IMR-90 (cell line): Measurements from ENCODE around the gene D2HGDH. TPM values are rescaled to one million over a fixed set of nuclear protein-coding genes. Genes with fewer than 3 reads are reported as not detected.

Experiments used
- ATAC-seq: fragments of 200-7000 bp; cut with Tn5 transposase; 2 replicates; pipeline ENCODE4 v1.9.1; 2020; ENCODE audit warnings: low read depth, mild to moderate bottlenecking, moderate library complexity
- BruUV-seq: library from RNA; stranded (reverse); fragments of 400-500 nt; replicated peaks from 2 replicates; lab custom pipeline; 2021; lab: Mats Ljungman, UMichigan
- CTCF ChIA-PET: fragments of 300-600 bp; formaldehyde crosslinking; extraction: SDS; loops from one replicate; lab custom pipeline; 2021; ENCODE audit warnings: antibody characterized with exemption; lab: Yijun Ruan, JAX
- POLR2A ChIA-PET: fragments of 300-600 bp; sonication (Branson Sonifier 250); formaldehyde crosslinking; loops from one replicate; lab custom pipeline; 2022; ENCODE audit warnings: antibody characterized with exemption; ENCODE audit not compliant: unreplicated experiment; lab: Charles Lee
- DNase-seq: peaks from one replicate; pipeline ENCODE4 v3.0.0; 2013
- H2AFZ ChIP-seq: replicated peaks from 2 replicates; pipeline ENCODE3; 2013; ENCODE audit warnings: low read length, mild to moderate bottlenecking; ENCODE audit not compliant: poor library complexity
- H2AK5ac ChIP-seq: 2 replicates; pipeline ENCODE4 v1.6.1; 2013; ENCODE audit warnings: low read depth, low read length, inconsistent platforms
- H2AK9ac ChIP-seq: replicated peaks from 2 replicates; pipeline ENCODE3; 2013; ENCODE audit warnings: mild to moderate bottlenecking, low read depth, low read length, moderate library complexity; ENCODE audit not compliant: poor library complexity
- H2BK120ac ChIP-seq: 2 replicates; pipeline ENCODE4 v1.6.1; 2013; ENCODE audit warnings: low read depth, low read length, inconsistent platforms
- H2BK15ac ChIP-seq: 3 replicates; pipeline ENCODE4 v1.6.1; 2013; ENCODE audit warnings: low read depth, low read length, inconsistent platforms
- H2BK20ac ChIP-seq: 2 replicates; pipeline ENCODE4 v1.6.1; 2013; ENCODE audit warnings: low read depth, mild to moderate bottlenecking, inconsistent platforms, low read length, moderate library complexity
- H2BK5ac ChIP-seq: 2 replicates; pipeline ENCODE4 v1.6.1; 2013; ENCODE audit warnings: mild to moderate bottlenecking, low read depth, low read length, inconsistent platforms; ENCODE audit not compliant: poor library complexity, severe bottlenecking
- H3K14ac ChIP-seq: replicated peaks from 2 replicates; pipeline ENCODE4 v1.6.1; 2013; ENCODE audit warnings: low read depth, low read length, inconsistent platforms
- H3K18ac ChIP-seq: 2 replicates; pipeline ENCODE4 v1.6.1; 2013; ENCODE audit warnings: low read depth, low read length, control low read depth
- H3K23ac ChIP-seq: 2 replicates; pipeline ENCODE4 v1.6.1; 2013; ENCODE audit warnings: low read depth, low read length, inconsistent platforms
- H3K27ac ChIP-seq: 2 replicates; pipeline ENCODE4 v1.5.1; 2013; ENCODE audit warnings: mild to moderate bottlenecking, control low read depth, low read length; ENCODE audit not compliant: insufficient read depth
- H3K27me3 ChIP-seq: 2 replicates; pipeline ENCODE4 v1.6.1; 2013; ENCODE audit warnings: low read length; ENCODE audit not compliant: control insufficient read depth, insufficient read depth
- H3K36me3 ChIP-seq: 2 replicates; pipeline ENCODE4 v1.6.1; 2013; ENCODE audit warnings: low read length, mixed read lengths; ENCODE audit not compliant: control insufficient read depth, insufficient read depth
- H3K4ac ChIP-seq: 2 replicates; pipeline ENCODE4 v1.6.1; 2013; ENCODE audit warnings: low read depth, low read length, inconsistent platforms
- H3K4me1 ChIP-seq: 2 replicates; pipeline ENCODE4 v1.6.1; 2013; ENCODE audit warnings: low read length, mixed read lengths; ENCODE audit not compliant: control insufficient read depth, insufficient read depth
- H3K4me2 ChIP-seq: 2 replicates; pipeline ENCODE4 v1.6.1; 2013; ENCODE audit warnings: low read depth, mild to moderate bottlenecking, control low read depth, low read length, moderate library complexity
- H3K4me3 ChIP-seq: 2 replicates; pipeline ENCODE4 v1.5.1; 2013; ENCODE audit warnings: low read depth, mild to moderate bottlenecking, control low read depth, low read length, moderate library complexity; ENCODE audit not compliant: insufficient read depth
- H3K56ac ChIP-seq: 2 replicates; pipeline ENCODE4 v1.6.1; 2013; ENCODE audit warnings: low read length, inconsistent platforms; ENCODE audit not compliant: insufficient read depth; ENCODE audit errors: extremely low read depth
- H3K79me1 ChIP-seq, 2 experiments: 2 replicates each; pipeline ENCODE4 v1.6.1; 2013; ENCODE audit warnings: low read length in 2 of 2, inconsistent platforms in 1 of 2, low read depth in 1 of 2
- H3K9ac ChIP-seq: 2 replicates; pipeline ENCODE4 v1.6.1; 2013; ENCODE audit warnings: low read depth, low read length, control low read depth
- H3K9me1 ChIP-seq: 2 replicates; pipeline ENCODE4 v1.6.1; 2013; ENCODE audit warnings: low read length, inconsistent platforms; ENCODE audit not compliant: insufficient read depth
- H3K9me3 ChIP-seq: 2 replicates; pipeline ENCODE4 v1.6.1; 2013; ENCODE audit warnings: low read length; ENCODE audit not compliant: control insufficient read depth, insufficient read depth
- H4K20me1 ChIP-seq: 2 replicates; pipeline ENCODE4 v1.6.1; 2013; ENCODE audit warnings: low read length, inconsistent platforms; ENCODE audit not compliant: insufficient read depth
- H4K5ac ChIP-seq: 2 replicates; pipeline ENCODE4 v1.6.1; 2013; ENCODE audit warnings: mild to moderate bottlenecking, low read depth, low read length, control low read depth
- H4K8ac ChIP-seq, 2 experiments: 2 replicates each; pipeline ENCODE4 v1.6.1; 2013; ENCODE audit warnings: low read depth in 2 of 2, low read length in 2 of 2, control low read depth in 1 of 2, inconsistent platforms in 1 of 2
- H4K91ac ChIP-seq: 2 replicates; pipeline ENCODE4 v1.6.1; 2013; ENCODE audit warnings: low read depth, low read length, inconsistent platforms; ENCODE audit not compliant: insufficient read depth
- MAFK ChIP-seq: IDR thresholded peaks from 2 replicates; pipeline ENCODE4 v1.6.1; 2012; ENCODE audit warnings: low read depth, low read length, improper control_type of control experiment
- NFE2L2 ChIP-seq: fragments of 150-350 bp; IDR thresholded peaks from 2 replicates; pipeline ENCODE4 v1.6.1; 2016; ENCODE audit warnings: low read depth, mild to moderate bottlenecking, low read length
- WGBS, 2 experiments: methylation state at CpG; one replicate each; pipeline versions ENCODE4 v1.1.5 to v1.1.7; 2013; ENCODE audit warnings: missing lambda C conversion rate in 2 of 2; ENCODE audit not compliant: insufficient read length in 1 of 2; ENCODE audit errors: extremely low coverage in 2 of 2; 5-methylcytosine and 5-hydroxymethylcytosine counted together
- dilution Hi-C: fragments of 300-500 bp; cut with HindIII; formaldehyde crosslinking; loops from one replicate; pipeline ENCODE4 v1.14.3; 2018; ENCODE audit warnings: low sequenced_read_pairs; ENCODE audit not compliant: unreplicated experiment
- in situ Hi-C: fragments of 300-500 bp; cut with MboI; formaldehyde crosslinking; loops from 3 replicates; pipeline ENCODE4 v1.14.3; 2019; ENCODE audit warnings: low sequenced_read_pairs, inconsistent platforms, mixed read lengths
- intact Hi-C: fragments of 100-400 bp; cut with micrococcal nuclease; formaldehyde crosslinking; loops from 2 replicates; pipeline ENCODE4 v1.10.0; 2022
- polyA plus RNA-seq, 3 experiments: library from polyadenylated mRNA; depleted of rRNA; stranded (reverse); fragments of >200 nt; gene quantifications; 2 replicates each; pipeline ENCODE4 v1.2.3, GENCODE V29; 2012; ENCODE audit warnings: low replicate concordance in 1 of 3
- total RNA-seq: library from RNA; depleted of rRNA; stranded (reverse); fragments of >200 nt; gene quantifications from 2 replicates; pipeline ENCODE4 v1.2.3, GENCODE V29; 2012

Gene D2HGDH
- total and polyA plus RNA-seq, 2 of the 4 experiments (the other 2 are of a cell fraction) = 6.3 to 22.1 TPM

DNA sequence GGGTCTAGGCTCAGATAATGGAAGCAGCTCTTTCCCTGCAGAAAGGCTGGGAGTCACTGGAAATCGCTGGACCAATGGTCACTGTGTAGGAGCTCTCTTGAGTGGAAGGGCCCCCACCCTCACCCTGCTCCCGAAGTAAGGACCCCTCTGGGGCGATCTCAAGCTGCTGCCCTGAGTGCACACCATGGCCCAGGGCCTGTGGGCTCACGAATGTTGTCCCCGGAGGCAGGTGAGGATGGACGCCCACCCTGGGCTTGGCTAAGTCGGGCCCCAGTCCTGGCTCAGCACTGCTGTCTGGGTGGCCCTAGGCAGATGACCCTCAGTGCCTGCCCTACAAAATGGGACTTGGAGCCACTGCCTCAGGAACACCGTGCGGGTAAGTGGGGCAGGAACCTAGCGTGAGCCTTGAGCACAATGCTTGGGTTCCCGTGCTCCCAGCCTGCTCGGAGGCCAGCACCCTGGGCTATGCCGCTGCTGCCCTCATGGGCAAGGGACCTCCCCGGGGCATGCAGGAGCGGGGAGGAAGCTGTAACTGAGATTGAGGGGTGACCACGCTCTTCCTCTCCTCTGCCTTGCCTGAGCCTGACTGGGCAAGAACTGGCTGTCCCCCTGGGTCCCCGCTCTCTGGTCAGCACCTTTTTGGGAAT, 3.7 kb downstream of the D2HGDH start:
- peaks cover 34% of the 10 kb centered on the region for H4K20me1 ChIP-seq
- DNase-seq (no peak), ATAC-seq (no peak)
- no peak overlapping the region for H3K4me3 ChIP-seq
- no peak overlapping the region for H3K4me2 ChIP-seq
- no peak overlapping the region for H2AFZ ChIP-seq
- peaks cover 14 to 31% of the 10 kb centered on the region in 2 experiments for H3K79me1 ChIP-seq
- no peak overlapping the region for H2BK120ac ChIP-seq
- H3K23ac ChIP-seq = no peak overlapping the region
- H3K27ac ChIP-seq = no peak overlapping the region
- H3K56ac ChIP-seq = no peak overlapping the region
- H3K18ac ChIP-seq = no peak overlapping the region
- H3K9me3 ChIP-seq = no peaks in the 10 kb centered on the region
- CTCF ChIA-PET = interaction anchor here (0.5 kb wide), 1 partner anchor 46 kb away, joined by 3 read pairs; no protein-coding TSS in a partner anchor
- TF ChIP-seq MAFK = no peak
- TF ChIP-seq NFE2L2 = no peak
- H3K27me3 ChIP-seq = no peaks in the 10 kb centered on the region
- no peak overlapping the region for H3K9ac ChIP-seq
- in situ Hi-C loops (no loop called here), intact Hi-C loops (no loop called here), dilution Hi-C loops (no loop called here)
- WGBS, 2 experiments = 96% methylated on average over 9 of the region's 17 CpGs; no CpG with 5 or more reads in 1 of the 2 experiments
- peaks cover 3% of the 10 kb centered on the region for H3K4me1 ChIP-seq
- no peak overlapping the region for H4K91ac ChIP-seq
- no peak overlapping the region for H2BK20ac ChIP-seq
- H2AK5ac ChIP-seq = no peak overlapping the region
- H4K5ac ChIP-seq = no peak overlapping the region
- no peak overlapping the region for H2BK5ac ChIP-seq
- H4K8ac ChIP-seq = no peak overlapping the region
- peaks cover 15% of the 10 kb centered on the region for H3K36me3 ChIP-seq
- H2BK15ac ChIP-seq = no peak overlapping the region
- H3K14ac ChIP-seq = no peak overlapping the region
- no peak overlapping the region for H3K4ac ChIP-seq
- no peak overlapping the region for H2AK9ac ChIP-seq
- POLR2A ChIA-PET = no interaction called here
- BruUV-seq = no TSS peak
- H3K9me1 ChIP-seq = peaks cover 10% of the 10 kb centered on the region
